DMS79 (cell line): ENCODE results near the gene EEIG1.
A peak's percentile ranks its signal among the peaks of the same experiment; 100 is the strongest.

ENCODE experiments used
- DNase-seq: peaks from one replicate; lab custom pipeline; 2025; lab: John Stamatoyannopoulos, UW

EEIG1 gene

GRCh38 chr9:127959841-127960409 is 20.9 kb downstream of the EEIG1 start:
- no peak for DNase-seq

- DNase-seq = no peak
These were observed 21.4 kb downstream of the EEIG1 start for GRCh38 chr9:127959398-127959797.

- DNase-seq = no peak
These were observed 22.1 kb downstream of the EEIG1 start for GRCh38 chr9:127958728-127959127.

GRCh38 chr9:127955294-127956015 is 25.3 kb downstream of the EEIG1 start:
- peak; percentile 95 for DNase-seq

GRCh38 chr9:127954831-127955293 is 25.9 kb downstream of the EEIG1 start:
- no peak for DNase-seq

GRCh38 chr9:127953768-127954505 is 26.9 kb downstream of the EEIG1 start:
- no peak for DNase-seq

GRCh38 chr9:127953154-127953553 is 27.6 kb downstream of the EEIG1 start:
- DNase-seq = no peak

GRCh38 chr9:127950513-127951289 is 30.1 kb downstream of the EEIG1 start:
- DNase-seq = no peak

GRCh38 chr9:127949827-127950512 is 30.8 kb downstream of the EEIG1 start:
- no peak for DNase-seq

GRCh38 chr9:127947841-127948710 is 32.7 kb downstream of the EEIG1 start:
- no peak for DNase-seq

GRCh38 chr9:127946728-127947127 is 34.1 kb downstream of the EEIG1 start:
- no peak for DNase-seq

GRCh38 chr9:127945942-127946341 is 34.8 kb downstream of the EEIG1 start:
- no peak for DNase-seq

GRCh38 chr9:127945338-127945737 is 35.5 kb downstream of the EEIG1 start:
- no peak for DNase-seq

- DNase-seq = no peak
These were observed 36.1 kb downstream of the EEIG1 start for GRCh38 chr9:127944586-127945218.

GRCh38 chr9:127943731-127944144 is 37.1 kb downstream of the EEIG1 start:
- no peak for DNase-seq

GRCh38 chr9:127943011-127943662 is 37.7 kb downstream of the EEIG1 start:
- no peak for DNase-seq

GRCh38 chr9:127942216-127943010 is 38.4 kb downstream of the EEIG1 start:
- DNase-seq = peak; percentile 29

- no peak for DNase-seq
These were observed 38.9 kb downstream of the EEIG1 start for GRCh38 chr9:127941961-127942215.
